Measurements from ENCODE around the gene ABCF2. TPM values are rescaled to one million over a fixed set of nuclear protein-coding genes. Genes with fewer than 3 reads are reported as not detected.

The ABCF2 gene
- total and polyA plus RNA-seq, 10 of the 15 experiments (the other 5 are each of a cell fraction or from before 2014, with no cell fraction given), result 29.3 to 76.3 (median 57.1) TPM

DNA sequence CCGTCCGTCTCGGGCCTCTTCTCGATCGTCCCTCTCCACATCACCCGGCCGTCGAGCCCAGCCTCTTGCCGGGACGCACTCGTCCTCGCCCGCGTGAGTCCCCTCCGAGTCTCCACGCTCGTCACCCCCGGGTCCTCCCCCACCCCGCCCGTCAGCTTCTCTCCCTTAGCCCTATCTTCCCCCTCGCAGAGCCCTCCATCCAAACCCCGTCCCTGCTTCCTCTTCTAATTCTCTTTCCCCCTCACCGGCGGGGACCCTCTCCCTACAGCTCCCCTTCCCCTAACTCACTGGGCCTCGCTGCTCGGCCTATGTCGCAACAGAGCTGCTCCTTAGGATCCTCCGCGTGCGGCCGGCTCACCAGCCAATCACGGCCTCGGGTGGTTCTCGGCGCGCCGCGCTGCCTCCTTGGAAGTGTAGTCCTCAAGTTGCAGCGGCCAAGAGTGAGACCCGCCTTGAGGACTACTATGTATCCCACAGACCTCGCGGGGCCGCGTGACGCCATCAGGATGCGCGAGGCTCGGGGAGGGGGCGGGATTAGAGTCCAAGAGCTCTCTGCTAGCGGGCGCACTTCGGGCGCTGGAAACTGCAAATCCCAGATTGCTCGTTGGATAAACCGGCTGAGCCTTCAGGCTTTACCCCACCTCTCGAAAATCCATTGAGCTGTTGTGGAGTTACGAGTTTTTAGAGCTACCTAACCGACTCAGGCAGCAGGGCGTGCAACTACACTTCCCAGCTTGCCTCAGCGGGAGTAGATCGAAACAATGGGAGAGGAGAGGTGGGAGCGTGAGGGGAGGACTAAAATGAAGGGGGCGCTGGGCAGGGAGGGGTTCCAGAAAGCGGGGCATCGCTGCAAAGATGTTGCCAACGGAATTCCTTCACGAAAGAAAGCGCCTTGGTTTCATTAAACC is at the start of gene ABCF2 (continued):
- TF ChIP-seq, protein P1, sequence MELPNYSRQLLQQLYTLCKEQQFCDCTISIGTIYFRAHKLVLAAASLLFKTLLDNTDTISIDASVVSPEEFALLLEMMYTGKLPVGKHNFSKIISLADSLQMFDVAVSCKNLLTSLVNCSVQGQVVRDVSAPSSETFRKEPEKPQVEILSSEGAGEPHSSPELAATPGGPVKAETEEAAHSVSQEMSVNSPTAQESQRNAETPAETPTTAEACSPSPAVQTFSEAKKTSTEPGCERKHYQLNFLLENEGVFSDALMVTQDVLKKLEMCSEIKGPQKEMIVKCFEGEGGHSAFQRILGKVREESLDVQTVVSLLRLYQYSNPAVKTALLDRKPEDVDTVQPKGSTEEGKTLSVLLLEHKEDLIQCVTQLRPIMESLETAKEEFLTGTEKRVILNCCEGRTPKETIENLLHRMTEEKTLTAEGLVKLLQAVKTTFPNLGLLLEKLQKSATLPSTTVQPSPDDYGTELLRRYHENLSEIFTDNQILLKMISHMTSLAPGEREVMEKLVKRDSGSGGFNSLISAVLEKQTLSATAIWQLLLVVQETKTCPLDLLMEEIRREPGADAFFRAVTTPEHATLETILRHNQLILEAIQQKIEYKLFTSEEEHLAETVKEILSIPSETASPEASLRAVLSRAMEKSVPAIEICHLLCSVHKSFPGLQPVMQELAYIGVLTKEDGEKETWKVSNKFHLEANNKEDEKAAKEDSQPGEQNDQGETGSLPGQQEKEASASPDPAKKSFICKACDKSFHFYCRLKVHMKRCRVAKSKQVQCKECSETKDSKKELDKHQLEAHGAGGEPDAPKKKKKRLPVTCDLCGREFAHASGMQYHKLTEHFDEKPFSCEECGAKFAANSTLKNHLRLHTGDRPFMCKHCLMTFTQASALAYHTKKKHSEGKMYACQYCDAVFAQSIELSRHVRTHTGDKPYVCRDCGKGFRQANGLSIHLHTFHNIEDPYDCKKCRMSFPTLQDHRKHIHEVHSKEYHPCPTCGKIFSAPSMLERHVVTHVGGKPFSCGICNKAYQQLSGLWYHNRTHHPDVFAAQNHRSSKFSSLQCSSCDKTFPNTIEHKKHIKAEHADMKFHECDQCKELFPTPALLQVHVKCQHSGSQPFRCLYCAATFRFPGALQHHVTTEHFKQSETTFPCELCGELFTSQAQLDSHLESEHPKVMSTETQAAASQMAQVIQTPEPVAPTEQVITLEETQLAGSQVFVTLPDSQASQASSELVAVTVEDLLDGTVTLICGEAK (IDR thresholded peaks at IDR 0.05; ENCODE audit: borderline replicate concordance), result peak; percentile 67; the same call in 1 of the 2 replicates
- peak; percentile 54; the same call in 1 of the 2 replicates for TF ChIP-seq POLR2AphosphoS5 (IDR thresholded peaks at IDR 0.05; ENCODE audit: low read length)
- TF ChIP-seq NFIC (IDR thresholded peaks at IDR 0.05; ENCODE audit: low read depth, low read length), result no peak
- TF ChIP-seq, protein P2, sequence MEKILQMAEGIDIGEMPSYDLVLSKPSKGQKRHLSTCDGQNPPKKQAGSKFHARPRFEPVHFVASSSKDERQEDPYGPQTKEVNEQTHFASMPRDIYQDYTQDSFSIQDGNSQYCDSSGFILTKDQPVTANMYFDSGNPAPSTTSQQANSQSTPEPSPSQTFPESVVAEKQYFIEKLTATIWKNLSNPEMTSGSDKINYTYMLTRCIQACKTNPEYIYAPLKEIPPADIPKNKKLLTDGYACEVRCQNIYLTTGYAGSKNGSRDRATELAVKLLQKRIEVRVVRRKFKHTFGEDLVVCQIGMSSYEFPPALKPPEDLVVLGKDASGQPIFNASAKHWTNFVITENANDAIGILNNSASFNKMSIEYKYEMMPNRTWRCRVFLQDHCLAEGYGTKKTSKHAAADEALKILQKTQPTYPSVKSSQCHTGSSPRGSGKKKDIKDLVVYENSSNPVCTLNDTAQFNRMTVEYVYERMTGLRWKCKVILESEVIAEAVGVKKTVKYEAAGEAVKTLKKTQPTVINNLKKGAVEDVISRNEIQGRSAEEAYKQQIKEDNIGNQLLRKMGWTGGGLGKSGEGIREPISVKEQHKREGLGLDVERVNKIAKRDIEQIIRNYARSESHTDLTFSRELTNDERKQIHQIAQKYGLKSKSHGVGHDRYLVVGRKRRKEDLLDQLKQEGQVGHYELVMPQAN (conservative IDR thresholded peaks at IDR 0.05), result peak; percentile 41; the same call in 1 of the 2 replicates
- peak; percentile 53; the same call in 1 of the 2 replicates for TF ChIP-seq YY1 (IDR thresholded peaks at IDR 0.05; ENCODE audit: low read depth, low read length)
- TF ChIP-seq EP300 (IDR thresholded peaks at IDR 0.05; ENCODE audit: borderline replicate concordance in 1 of 2, control insufficient read depth in 1 of 2, low read depth in 2 of 2, low read length in 2 of 2), result no peak
- TF ChIP-seq POLR2A (IDR thresholded peaks at IDR 0.05; ENCODE audit: low read depth, low read length), result peak; percentile 82
- TF ChIP-seq KLF5 (IDR thresholded peaks at IDR 0.05; ENCODE audit: partially characterized antibody), result peak; percentile 69
- peak; percentile 91 for TF ChIP-seq SIX5 (IDR thresholded peaks at IDR 0.05; ENCODE audit: low read depth, low read length, severe bottlenecking)
- TF ChIP-seq RUNX3 (IDR thresholded peaks at IDR 0.05; ENCODE audit: low read length), result peak; percentile 53; the same call in 1 of the 2 replicates
- peak; percentile 99 for TF ChIP-seq CREM (IDR thresholded peaks at IDR 0.05; ENCODE audit: low read depth)
- TF ChIP-seq CEBPB (IDR thresholded peaks at IDR 0.05; ENCODE audit: borderline replicate concordance in 1 of 2, low read depth in 2 of 2, low read length in 2 of 2), result peak in 1 of 2 experiments; percentile 92; a peak in 2 of 4 replicates
- peak; percentile 45; the same call in 1 of the 2 replicates for TF ChIP-seq POLR2AphosphoS2 (IDR thresholded peaks at IDR 0.05; ENCODE audit: low read depth, low read length)
- TF ChIP-seq, protein P3, sequence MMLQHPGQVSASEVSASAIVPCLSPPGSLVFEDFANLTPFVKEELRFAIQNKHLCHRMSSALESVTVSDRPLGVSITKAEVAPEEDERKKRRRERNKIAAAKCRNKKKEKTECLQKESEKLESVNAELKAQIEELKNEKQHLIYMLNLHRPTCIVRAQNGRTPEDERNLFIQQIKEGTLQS (IDR thresholded peaks at IDR 0.05; ENCODE audit: borderline replicate concordance, extremely low read depth, low read depth, low read length), result peak; percentile 90
- TF ChIP-seq, protein P4, sequence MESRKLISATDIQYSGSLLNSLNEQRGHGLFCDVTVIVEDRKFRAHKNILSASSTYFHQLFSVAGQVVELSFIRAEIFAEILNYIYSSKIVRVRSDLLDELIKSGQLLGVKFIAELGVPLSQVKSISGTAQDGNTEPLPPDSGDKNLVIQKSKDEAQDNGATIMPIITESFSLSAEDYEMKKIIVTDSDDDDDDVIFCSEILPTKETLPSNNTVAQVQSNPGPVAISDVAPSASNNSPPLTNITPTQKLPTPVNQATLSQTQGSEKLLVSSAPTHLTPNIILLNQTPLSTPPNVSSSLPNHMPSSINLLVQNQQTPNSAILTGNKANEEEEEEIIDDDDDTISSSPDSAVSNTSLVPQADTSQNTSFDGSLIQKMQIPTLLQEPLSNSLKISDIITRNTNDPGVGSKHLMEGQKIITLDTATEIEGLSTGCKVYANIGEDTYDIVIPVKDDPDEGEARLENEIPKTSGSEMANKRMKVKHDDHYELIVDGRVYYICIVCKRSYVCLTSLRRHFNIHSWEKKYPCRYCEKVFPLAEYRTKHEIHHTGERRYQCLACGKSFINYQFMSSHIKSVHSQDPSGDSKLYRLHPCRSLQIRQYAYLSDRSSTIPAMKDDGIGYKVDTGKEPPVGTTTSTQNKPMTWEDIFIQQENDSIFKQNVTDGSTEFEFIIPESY (IDR thresholded peaks at IDR 0.05), result no peak
